Stimulated activated CD8-positive, alpha-beta memory T cell treated with anti-CD3 and anti-CD28 coated beads, Interleukin-15, amount 100 ng/mL, for 48 hours (primary cell): ENCODE results near the gene ALG9.
"Not testable (repeated sequence)": the region's sequence is repeated elsewhere in the genome, so short reads cannot be mapped to it uniquely, and the experiment has no call there.

ENCODE experiments used
- DNase-seq, 2 donors: peaks; one replicate each; pipeline ENCODE4 v3.0.0-alpha.2; 2020; ENCODE audit warnings: low read depth in 2 of 2

ALG9 gene, protein sequence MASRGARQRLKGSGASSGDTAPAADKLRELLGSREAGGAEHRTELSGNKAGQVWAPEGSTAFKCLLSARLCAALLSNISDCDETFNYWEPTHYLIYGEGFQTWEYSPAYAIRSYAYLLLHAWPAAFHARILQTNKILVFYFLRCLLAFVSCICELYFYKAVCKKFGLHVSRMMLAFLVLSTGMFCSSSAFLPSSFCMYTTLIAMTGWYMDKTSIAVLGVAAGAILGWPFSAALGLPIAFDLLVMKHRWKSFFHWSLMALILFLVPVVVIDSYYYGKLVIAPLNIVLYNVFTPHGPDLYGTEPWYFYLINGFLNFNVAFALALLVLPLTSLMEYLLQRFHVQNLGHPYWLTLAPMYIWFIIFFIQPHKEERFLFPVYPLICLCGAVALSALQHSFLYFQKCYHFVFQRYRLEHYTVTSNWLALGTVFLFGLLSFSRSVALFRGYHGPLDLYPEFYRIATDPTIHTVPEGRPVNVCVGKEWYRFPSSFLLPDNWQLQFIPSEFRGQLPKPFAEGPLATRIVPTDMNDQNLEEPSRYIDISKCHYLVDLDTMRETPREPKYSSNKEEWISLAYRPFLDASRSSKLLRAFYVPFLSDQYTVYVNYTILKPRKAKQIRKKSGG

DNA sequence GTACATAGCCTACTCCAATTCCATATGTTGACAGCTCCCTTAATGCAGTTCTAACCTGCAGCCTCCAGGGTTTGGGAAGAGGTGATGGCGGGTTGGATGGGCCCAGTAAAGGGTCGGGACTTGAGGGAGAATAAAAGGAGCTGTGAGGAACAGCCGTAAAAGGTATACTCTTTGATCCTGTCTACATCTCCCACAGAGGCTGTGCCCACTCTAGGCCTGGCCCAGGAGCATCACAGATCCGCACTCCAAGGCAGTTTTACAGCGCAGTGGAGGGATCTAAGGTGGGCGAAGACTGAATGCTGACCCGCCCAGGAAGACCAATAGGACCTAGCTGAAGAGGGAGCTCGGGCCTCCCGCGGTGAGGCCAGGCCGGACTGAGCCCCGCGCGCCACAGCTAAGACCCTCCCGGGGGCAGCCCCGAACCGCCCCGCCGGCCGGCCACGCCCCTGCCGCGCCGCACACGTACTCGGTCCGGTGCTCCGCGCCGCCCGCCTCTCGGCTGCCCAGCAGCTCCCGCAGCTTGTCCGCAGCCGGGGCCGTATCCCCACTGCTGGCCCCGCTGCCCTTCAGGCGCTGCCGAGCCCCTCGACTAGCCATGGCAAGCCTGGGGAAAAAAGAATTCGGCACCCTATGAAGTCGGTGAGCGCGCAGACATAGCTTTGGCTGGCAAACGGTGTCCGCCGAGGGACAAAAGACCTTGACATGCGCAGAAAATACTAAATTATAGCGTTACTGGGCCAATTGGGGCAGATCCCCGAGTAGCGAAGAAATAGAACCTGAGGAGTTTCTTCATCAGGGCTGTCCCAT is at the start of gene ALG9:
Gene ALG9 (minus strand): TSS at position 696 of the 807 bp plus-strand sequence. CDS start 99 bp downstream, at position 597.
- DNase-seq: peak; percentile 69 to 72

DNA sequence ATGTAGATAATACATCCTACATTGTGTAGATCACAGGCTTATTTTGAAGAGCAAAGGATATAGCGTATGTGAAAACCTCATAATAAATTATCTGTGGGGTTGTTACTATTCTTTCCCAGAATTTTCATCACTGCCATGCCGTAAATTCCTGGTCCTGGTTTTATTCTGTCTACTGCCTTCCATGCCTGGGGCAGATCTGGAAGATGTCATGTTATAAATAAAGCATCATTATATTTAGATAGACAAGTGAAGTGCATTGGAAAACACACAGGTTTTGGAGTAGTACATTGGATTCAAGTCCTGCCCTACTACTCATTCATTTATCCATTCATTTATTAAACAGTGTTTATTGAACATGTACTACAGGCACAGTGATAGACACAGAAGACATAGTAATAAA is 49.5 kb upstream of the ALG9 start:
- DNase-seq: no peak

DNA sequence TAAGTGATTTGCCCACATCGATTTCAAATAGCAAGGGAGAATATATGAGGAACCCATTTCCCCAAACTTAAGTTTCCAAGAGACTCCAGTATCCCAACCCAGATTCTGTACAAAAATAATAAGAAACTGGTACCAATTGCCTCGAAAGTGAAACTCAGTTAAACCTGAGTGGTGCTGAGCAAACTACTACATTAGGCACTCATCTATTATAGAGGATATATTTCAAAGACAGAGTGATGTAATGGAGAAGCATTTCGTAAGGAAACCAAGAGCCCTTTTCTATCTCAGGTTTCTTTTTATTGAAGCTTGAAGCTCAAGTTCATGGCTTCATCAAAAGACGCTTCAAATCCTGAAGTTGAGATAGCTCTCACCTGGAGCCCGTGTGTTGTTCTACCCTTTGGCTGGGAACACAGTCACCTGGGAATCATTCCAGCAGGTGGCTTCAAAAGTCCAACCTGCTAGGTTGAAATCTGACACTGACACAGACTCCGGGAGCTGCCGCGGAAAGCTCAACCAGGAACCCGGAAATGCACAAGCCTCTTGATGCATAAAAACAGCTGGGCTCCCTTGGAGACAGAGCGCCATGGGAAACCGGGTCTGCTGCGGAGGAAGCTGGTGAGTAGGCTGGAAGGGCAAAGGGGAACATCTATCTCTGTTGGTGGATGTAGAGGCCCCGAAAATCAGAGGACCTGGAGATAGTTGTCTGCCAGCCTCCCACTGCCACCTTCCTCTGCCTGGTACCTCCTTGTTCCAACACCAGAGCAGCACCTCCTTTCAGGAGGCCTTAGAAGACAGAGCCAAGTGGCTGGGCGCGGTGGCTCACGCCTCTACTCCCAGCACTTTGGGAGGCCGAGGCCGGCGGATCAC is 47.2 kb upstream of the ALG9 start, which contains the start of gene C11orf52:
Gene C11orf52 (plus strand): TSS at position 524 of the 867 bp plus-strand sequence. CDS start 60 bp downstream, at position 584.
- no peak for DNase-seq

DNA sequence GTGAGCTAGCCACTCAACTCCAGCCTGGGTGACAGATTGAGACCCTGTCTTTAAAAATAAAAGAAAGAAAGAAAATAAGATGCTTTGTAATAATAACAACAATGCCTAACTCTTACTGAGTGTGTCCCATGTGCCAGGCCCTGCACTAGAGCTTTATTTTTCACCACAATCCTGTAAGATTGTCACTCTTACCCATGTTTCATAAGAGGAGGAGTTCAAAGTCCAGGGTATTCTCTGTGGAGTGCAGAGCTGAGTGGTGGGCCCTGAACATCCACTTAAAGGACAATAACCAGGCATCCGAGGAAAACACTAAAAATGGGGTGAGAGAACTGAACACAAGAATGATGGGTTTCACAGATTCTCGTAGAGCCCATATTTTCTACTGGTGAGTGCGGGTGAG is 46.4 kb upstream of the ALG9 start:
- DNase-seq: no peak

DNA sequence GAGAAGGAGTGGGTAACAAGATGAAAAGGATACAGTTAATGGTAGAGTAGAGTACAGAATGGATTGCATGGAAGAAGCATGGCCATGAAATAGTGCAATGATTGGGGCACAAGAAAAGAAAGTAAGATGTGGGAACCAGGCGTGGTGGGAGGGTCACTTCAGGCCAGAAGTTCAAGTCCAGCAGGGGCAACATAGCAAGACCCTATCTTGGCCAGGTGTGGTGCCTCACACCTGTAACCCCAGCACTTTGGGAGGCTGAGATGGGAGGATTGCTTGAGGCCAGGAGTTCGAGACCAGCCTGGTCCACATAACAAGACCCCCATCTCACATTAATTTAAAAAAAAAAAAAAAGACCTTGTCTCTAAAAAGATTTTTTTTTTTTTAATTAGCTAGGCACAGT is 45.9 kb upstream of the ALG9 start:
- DNase-seq: no peak

DNA sequence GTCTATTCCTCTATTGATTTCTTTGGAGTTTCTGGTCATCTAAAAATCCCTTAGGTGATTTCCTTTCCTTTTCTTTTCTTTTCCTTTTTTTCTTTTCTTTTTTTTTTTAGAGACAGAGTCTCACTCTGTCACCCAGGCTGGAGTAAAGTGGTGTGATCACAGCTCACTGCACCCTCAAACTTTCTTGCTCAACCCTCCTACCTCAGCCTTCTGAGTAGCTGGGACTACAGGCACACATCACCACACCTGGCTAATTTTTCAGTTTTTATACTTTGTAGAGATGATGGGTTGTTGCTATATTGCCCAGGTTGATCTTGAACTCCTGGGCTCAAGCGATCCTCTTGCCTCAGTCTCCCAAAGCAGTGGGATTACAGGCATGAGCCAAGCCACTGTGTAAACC is 45.4 kb upstream of the ALG9 start:
- no peak for DNase-seq

DNA sequence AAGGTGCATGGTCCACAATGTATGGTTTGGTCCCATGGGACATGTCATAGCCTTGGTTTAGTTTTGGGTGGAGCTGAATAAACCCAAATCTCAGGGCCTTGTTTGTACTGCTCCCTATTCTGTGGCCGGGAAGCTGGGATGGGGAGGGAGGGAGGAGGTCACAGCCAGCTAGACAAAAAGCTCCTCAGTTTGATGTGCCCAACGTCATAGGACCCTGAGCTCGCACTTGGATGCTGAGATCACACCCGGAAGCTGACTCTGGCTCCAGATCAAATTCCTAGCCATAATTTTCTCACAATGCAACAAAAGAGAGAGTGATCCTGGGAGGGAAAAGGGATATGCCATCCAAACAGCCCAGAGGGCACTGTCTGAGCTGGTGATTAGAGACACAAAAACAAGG is 42.6 kb upstream of the ALG9 start:
- DNase-seq: no peak

DNA sequence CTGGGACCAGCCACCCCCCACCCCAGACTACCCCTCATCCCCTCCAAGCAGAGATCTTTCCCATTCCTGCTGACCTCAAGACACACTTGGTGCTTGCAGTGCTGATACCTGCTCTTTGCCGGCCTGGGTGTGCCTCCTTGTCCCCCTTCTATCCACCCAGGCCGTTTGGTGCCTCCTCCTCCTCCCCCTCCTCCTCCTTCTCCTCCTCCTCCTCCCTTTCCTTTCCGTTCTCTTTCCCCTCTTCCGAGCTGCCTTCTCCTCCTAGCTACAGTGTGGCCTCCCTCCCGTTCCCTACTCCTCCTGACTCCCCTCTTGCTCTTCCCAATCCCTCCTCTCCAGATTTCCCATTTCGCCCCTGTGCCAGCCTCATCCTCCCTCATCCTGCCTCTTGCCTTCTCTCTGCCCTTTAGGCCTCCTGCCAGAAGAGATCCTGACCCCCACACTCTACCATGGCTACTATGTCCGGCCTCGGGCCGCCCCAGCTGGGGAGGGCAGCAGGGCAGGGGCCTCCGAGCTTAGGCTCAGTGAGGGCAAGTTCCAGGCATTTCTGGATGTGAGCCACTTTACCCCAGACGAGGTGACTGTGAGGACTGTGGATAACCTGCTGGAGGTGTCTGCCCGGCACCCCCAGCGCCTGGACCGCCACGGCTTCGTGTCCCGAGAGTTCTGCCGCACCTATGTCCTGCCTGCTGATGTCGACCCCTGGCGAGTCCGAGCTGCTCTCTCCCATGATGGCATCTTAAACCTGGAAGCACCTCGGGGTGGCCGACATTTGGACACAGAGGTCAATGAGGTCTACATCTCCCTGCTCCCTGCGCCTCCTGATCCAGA is 41.9 kb upstream of the ALG9 start:
- DNase-seq: no peak

DNA sequence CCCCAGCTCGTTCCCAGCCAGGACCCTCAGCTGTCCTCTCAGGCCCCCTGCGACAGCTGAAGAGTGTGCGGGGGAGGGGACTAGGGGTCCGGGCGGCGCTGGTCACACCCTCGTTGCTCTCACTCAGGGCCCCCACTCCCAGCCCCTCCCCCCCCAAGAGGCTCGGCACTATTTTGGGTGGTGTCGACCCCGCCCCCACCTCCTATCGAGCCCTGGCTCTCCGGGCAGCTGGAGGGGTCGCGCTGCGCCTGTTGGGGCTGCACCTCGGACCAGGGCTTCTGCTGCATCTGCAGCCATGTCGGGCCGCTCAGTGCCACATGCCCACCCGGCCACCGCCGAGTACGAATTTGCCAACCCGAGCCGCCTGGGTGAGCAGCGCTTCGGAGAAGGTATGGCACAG is 41.2 kb upstream of the ALG9 start, which contains the start of gene HSPB2:
Gene HSPB2 (plus strand): TSS at position 200 of the 400 bp plus-strand sequence. CDS start 96 bp downstream, at position 296.
- DNase-seq: no peak

DNA sequence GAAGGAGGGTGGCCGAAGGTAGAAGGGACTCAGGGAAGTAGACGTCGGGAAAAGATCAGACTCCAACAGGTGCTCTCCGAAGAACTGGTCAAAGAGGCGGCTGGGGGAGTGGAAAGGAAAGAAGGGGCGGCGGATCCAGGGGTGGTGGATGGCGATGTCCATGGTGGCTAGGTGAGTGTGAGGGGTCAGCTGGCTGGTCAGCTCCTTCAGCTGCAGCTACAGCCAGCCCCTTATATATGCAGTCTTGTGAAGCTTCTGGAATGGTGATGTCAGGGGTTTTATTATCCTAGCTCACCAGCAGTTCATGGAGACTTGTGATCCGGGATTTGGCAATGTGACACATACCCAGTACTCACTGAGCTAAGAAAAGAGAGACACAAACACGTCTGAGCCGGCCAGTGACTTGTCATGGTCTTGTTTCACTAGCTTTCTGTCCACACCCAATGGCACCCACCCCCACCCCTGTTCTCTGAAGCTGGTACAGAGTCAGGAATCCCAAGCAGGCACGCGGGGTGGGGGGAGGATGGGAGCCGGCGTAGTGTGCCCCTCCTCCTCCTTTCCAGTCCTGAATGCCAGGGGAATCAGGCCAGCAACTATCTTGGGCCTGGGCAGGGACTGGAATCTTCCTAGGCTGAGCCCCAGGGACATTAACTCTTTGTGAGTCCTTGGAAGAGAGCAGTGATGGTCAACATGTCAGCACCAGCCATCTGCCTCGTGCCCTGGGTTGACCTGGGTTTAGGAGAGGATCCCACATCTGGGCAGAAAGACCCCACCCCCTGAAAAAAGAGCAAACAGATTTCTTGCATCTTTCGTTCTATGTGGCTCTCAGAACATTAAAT is 40.4 kb upstream of the ALG9 start, which contains the start of gene CRYAB:
Gene CRYAB (minus strand): TSS at position 208 of the 839 bp plus-strand sequence. CDS start 46 bp downstream, at position 162.
- no peak for DNase-seq

DNA sequence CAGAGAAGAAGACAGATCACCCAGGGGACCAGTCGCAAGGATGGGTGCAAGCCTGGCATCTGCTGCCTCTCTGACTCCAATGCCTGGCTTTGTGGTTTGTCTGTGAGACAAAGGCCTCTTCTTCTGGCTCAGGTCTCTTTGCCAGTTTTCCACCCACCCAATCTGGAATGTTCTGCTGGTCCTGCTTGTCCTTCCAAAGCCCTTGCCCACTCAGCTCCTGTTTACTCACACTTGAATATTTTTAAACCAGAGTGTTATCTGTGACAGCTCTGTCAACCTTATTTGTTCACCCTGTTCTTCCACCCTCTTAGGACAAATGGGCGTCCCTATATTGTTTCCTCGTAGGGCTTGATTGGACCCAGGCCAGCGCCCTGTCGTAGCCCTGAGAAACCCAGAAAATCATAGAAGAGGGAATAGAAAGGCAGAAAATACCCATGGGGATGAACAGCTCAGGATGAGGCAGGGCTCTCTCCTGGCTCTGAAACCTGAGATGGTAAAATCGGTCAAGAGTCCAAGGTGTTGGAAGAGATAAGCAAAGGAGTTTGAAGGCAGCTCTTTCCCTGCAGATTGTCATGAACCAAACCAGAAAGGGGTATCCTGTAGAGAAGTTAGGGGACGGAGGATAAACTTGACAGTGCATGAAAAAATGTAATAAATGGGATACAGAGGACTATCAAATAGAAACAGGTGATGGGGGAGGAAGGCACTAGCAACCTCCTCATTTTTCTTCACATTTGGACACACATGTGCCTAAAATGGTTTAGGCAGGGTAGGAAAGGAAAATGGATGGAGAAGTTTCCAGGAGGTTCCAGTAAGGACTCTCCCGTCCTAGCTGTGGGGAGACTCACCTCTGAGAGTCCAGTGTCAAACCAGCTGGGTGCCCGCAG is 39.5 kb upstream of the ALG9 start:
- DNase-seq: no peak

DNA sequence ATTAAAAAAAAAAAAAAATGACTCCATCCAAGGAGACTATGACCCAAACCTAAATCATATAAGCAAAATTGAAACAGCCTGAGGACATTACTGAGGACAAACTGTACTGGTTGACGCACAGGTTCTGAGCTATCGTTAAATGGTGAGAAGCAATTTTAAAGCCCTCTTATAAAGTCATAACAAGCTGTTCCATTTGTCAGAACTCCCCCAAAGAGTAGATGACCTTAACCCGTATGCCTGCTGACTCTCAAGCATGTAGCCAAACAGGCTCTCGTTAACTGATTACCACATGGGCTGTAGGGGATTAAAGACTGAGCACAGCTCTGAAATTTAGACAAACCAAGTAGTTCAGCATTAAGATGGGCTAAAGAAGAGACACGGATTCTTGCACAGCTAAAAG is 38.0 kb upstream of the ALG9 start:
- DNase-seq: no peak

DNA sequence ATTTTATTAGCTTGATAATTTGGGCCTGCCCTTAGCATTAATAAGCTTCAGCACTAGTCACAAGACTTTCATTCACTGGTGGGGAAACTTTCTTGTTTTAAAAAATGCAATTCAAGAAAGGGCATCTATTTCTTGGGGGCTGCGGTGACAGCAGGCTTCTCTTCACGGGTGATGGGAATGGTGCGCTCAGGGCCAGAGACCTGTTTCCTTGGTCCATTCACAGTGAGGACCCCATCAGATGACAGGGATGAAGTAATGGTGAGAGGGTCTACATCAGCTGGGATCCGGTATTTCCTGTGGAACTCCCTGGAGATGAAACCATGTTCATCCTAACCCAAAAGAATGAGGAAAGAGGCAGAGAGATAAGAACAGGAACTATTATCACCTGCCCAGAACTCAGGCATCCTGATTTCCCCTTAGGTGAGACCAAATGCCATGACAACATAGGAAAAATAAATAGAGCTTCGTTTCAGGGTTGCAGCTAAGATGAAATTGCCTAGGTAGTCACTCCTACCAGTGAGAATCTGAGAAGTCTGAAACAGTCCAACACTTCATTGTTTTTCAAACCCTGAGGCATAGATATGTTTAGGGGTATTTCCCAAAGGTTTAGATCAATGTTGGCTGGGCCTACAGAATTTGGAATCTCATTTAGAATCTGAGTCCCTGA is 37.4 kb upstream of the ALG9 start:
- no peak for DNase-seq

DNA sequence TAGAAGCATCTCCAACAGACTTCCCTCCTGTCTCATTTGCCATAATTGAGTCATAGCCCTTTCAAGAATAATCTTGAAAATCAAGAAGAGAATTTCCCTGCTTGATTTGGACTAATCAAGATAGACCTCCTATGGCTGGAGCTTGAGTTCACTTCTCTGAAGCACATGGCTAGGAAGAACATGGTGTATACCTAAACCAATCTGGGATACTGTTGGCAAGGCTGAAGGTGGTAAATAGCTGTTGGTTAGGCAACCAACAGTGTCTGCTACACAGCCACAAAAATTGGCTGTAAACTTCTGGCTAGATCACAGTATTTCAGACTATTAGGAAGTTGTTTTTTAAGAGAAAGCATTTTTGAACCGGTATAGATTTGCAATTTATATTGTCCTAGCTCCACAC is 35.3 kb upstream of the ALG9 start:
- DNase-seq: no peak

DNA sequence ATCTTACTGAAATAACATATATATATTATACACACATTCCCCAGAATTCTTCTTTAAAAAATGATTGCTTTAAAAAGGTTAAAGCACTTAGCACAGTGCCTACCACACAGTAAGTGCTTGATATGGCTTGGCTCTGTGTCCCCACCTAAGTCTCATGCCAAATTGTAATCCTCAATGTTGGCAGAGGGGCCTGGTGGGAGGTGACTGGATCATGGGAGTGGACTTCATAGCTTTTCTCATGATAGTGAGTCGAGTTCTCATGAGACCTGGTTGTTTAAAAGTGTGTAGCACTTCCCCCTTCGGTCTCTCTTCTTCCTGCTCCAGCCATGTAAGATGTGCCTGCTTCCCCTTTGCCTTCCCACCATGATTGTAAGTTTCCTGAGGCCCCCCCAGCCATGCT is 34.0 kb upstream of the ALG9 start:
- no peak for DNase-seq

DNA sequence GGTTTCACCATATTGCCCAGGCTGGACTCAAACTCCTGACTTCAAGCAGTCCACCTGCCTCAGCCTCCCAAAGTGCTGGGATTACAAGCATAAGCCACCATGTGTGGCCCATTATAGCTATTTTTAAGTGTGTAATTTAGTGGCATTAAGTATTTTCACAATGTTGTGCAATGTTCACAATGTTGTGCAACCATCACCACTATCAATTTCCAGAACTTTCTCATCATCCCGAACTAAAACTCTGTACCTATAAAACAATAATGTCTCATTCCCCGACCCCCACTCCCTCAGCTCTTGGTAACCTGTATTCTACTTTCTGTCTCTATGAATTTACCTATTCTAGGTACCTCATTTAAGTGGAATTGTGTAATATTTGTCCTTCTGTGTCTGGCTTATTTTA is 15.5 kb upstream of the ALG9 start:
- DNase-seq: no peak

DNA sequence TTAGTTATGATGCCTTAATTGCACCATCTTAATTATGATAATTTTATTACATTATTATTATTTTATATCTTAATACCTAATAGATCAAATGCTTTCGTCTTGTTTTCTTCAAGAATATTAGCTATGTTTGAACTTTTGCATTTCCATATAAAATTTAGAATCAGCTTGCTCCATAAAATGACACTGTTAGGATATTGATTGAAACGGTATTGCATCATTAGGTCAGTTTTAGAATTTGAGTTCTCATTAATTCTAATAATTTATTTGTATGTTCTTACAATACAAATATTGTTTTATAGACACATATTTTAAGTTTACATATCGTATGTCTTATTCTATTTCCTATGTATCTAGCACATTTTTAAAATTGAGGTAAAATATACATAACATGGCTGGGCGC is 14.7 kb upstream of the ALG9 start:
- no peak for DNase-seq

DNA sequence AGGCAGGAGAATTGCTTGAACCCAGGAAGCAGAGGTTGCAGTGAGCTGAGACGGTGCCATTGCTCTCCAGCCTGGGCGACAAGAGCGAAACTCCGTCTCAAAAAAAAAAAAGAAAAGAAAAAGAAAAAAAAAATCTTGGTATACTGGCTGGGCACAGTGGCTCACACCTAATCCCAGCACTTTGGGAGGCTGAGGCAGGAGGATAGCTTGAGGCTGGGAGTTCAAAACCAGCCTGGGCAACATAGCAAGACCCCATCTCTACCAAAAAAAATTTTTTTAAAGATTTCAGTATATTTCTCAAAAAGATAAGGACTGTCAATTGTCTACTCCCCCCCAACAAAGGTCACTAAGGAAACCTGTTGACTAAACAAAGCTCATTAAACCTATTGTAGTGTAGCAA is 13.7 kb upstream of the ALG9 start:
- DNase-seq: not testable (repeated sequence)
